GM13976 (cell line): ENCODE data around the gene IL3.

Experiments
- DNase-seq: peaks from one replicate; pipeline ENCODE4 v3.0.0; 2012; ENCODE audit warnings: low spot score
- in situ Hi-C: fragments of 300-500 bp; cut with MboI; formaldehyde crosslinking; loops from one replicate; pipeline ENCODE4 v1.12.0; 2022; ENCODE audit warnings: low sequenced_read_pairs, mixed read lengths, inconsistent platforms; ENCODE audit not compliant: unreplicated experiment
- TF ChIP-seq, protein P1 (sequence below): IDR thresholded peaks from 2 replicates; pipeline ENCODE4 v1.5.1; 2012; ENCODE audit warnings: borderline replicate concordance, mild to moderate bottlenecking; ENCODE audit not compliant: insufficient read depth; ENCODE audit errors: extremely low read depth, missing control alignments, control extremely low read depth

Gene IL3

DNA sequence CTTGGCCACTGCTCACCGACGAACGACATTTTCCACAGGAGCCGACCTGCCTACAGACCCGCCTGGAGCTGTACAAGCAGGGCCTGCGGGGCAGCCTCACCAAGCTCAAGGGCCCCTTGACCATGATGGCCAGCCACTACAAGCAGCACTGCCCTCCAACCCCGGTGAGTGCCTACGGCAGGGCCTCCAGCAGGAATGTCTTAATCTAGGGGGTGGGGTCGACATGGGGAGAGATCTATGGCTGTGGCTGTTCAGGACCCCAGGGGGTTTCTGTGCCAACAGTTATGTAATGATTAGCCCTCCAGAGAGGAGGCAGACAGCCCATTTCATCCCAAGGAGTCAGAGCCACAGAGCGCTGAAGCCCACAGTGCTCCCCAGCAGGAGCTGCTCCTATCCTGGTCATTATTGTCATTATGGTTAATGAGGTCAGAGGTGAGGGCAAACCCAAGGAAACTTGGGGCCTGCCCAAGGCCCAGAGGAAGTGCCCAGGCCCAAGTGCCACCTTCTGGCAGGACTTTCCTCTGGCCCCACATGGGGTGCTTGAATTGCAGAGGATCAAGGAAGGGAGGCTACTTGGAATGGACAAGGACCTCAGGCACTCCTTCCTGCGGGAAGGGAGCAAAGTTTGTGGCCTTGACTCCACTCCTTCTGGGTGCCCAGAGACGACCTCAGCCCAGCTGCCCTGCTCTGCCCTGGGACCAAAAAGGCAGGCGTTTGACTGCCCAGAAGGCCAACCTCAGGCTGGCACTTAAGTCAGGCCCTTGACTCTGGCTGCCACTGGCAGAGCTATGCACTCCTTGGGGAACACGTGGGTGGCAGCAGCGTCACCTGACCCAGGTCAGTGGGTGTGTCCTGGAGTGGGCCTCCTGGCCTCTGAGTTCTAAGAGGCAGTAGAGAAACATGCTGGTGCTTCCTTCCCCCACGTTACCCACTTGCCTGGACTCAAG is 14.6 kb downstream of the IL3 start:
- in situ Hi-C loops: no loop called here
- no peak for DNase-seq
- TF ChIP-seq, protein P1, sequence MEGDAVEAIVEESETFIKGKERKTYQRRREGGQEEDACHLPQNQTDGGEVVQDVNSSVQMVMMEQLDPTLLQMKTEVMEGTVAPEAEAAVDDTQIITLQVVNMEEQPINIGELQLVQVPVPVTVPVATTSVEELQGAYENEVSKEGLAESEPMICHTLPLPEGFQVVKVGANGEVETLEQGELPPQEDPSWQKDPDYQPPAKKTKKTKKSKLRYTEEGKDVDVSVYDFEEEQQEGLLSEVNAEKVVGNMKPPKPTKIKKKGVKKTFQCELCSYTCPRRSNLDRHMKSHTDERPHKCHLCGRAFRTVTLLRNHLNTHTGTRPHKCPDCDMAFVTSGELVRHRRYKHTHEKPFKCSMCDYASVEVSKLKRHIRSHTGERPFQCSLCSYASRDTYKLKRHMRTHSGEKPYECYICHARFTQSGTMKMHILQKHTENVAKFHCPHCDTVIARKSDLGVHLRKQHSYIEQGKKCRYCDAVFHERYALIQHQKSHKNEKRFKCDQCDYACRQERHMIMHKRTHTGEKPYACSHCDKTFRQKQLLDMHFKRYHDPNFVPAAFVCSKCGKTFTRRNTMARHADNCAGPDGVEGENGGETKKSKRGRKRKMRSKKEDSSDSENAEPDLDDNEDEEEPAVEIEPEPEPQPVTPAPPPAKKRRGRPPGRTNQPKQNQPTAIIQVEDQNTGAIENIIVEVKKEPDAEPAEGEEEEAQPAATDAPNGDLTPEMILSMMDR: no peak

DNA sequence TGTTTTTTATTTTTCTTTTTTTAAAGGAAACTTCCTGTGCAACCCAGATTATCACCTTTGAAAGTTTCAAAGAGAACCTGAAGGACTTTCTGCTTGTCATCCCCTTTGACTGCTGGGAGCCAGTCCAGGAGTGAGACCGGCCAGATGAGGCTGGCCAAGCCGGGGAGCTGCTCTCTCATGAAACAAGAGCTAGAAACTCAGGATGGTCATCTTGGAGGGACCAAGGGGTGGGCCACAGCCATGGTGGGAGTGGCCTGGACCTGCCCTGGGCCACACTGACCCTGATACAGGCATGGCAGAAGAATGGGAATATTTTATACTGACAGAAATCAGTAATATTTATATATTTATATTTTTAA is 15.2 kb downstream of the IL3 start:
- in situ Hi-C loops: no loop called here
- TF ChIP-seq, protein P1: no peak
- no peak for DNase-seq

DNA sequence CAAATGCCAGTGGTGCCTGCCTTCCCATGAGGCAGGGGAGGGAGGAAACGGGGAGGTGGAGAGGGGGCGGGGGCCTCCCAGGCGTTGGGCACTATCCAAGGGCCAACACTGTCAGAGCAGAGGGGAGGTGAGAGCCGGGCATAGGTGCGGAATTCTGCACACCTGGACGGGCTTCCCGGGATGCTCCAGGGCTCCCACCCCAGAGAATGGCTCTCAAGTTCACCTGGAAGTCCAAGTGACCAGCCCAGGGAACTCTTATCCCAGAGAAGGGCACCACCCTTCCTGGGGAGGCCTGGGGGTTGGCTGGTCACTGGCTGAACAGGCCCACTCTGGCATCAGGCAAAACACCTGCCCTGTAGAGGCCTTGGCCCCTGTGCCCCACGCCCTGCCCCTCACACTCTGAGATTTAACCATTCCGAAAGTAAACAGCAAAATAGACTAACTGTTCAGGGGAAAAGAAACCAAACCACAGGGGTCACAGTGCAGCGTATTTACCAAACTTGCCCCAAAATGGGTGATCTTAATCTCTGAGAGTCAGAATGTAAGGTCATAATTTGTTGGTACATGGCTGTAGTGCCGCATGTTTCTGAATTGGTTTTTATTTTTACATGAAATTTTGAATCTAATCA is 15.9 kb downstream of the IL3 start:
- TF ChIP-seq, protein P1: no peak
- in situ Hi-C loops: no loop called here
- DNase-seq: no peak

DNA sequence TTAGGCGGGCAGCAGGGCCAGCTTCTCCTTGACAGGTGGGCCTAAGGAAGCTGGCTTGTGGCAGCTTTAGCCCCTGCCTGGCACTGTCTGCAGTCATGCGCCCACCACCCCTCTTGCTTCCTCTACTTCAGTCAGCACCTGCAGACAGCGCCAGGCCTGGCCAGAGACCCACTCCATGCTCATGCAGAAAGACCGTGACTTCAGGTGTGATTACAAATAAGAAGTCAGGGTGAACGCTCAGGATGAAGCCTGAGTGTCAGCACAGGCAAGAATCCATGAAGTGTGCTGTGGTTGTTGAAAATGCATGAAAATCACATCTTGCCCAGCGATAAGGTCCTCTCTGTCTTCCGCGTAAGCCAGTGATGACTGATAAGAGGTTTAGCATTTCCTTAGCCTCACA is 16.5 kb downstream of the IL3 start:
- TF ChIP-seq, protein P1: no peak
- DNase-seq: no peak
- in situ Hi-C loops: no loop called here

DNA sequence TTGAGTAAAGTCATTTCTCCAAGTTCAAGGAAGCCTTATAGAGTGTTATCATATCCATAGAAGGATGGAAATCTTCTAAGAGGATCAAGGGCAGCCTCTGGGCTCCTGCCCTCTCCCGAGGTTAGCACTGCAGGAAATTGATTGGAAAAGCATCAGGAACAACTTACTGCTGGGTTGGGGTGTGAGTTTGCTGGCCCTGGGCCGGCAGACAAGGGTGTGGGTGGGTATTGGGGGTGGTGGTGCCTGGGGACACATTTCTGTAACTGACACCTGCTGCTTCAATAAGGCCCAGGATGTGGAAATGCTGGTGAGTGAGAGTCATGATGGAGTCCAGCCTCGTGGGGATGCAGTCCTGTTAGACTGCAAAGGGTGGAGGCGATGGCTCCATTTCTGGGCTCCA is 18.6 kb downstream of the IL3 start:
- in situ Hi-C loops: no loop called here

DNA sequence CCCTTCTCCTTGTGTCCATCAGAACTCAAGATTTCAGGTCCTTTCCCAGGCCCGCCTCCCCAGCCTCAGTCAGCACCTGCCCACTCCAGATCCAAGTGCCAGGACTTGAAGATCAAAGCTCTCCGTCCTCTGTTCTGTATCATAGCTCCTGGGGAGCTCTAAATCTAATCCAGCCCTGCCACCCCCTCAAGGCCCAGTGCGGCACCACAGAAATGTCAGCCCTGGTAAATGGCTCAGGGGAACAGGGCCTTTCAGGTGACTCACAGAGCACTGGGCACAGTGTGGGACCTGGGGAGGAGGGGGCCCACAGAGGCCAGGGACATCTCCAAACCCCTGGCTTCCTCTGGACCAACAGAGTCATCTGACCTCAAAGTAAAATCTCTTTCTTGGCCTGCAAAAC is 19.2 kb downstream of the IL3 start:
- TF ChIP-seq, protein P1: no peak
- no peak for DNase-seq
- in situ Hi-C loops: no loop called here

More for the DNA sequence above, 18.6 kb downstream of the IL3 start:
- DNase-seq: no peak
- TF ChIP-seq, protein P1: no peak
